K562 (cell line): Measurements from ENCODE around the gene CYB5B. TPM values are rescaled to one million over a fixed set of nuclear protein-coding genes. Genes with fewer than 3 reads are reported as not detected.

Experiments
- ATAC-seq: fragments of 200-7000 bp; cut with Tn5 transposase; 3 replicates; pipeline ENCODE4 v1.9.1; 2020; ENCODE audit warnings: moderate library complexity
- BruUV-seq: library from RNA; stranded (reverse); fragments of 400-500 nt; replicated peaks from 2 replicates; lab custom pipeline; 2021; lab: Mats Ljungman, UMichigan
- CTCF ChIA-PET: fragments of 300-600 bp; formaldehyde crosslinking; extraction: SDS; loops from one replicate; lab custom pipeline; 2021; ENCODE audit warnings: low intra/inter-chr PET ratio; lab: Yijun Ruan, JAX
- POLR2A ChIA-PET: fragments of 300-600, 350-650 bp; sonication (Branson Sonifier 250); formaldehyde crosslinking; extraction: SDS; loops from one replicate; lab custom pipeline; 2021; ENCODE audit warnings: antibody characterized with exemption, inconsistent platforms; lab: Yijun Ruan, JAX
- DNase-seq, 4 experiments: peaks; one replicate each; pipeline versions ENCODE4 v3.0.0 to v3.0.0-alpha.2; 2011 to 2018; ENCODE audit warnings: low spot score in 3 of 4, mixed read lengths in 3 of 4; ENCODE audit errors: extremely low read depth in 1 of 4
- FAIRE-seq: peaks from 2 replicates; lab custom pipeline; 2011; peaks lifted over from hg19 to GRCh38; lab: Jason Lieb, UNC
- H2AFZ ChIP-seq: 2 replicates; pipeline ENCODE4 v1.6.0; 2011; ENCODE audit warnings: low read depth, low read length, control low read depth, inconsistent platforms
- H3K27ac ChIP-seq: fragments of 200-600 bp; 3 replicates; pipeline ENCODE4 v1.8.0; 2011; ENCODE audit warnings: low read depth, mild to moderate bottlenecking, control low read depth, inconsistent platforms, low read length, moderate library complexity, mixed read lengths; ENCODE audit errors: extremely low read depth
- H3K27me3 ChIP-seq, 2 experiments: fragments of 300-600 bp in 1 of 2; 2 replicates in 1 of 2; 3 replicates in 1 of 2; pipeline versions ENCODE4 v1.6.0 to v1.8.0; 2011; ENCODE audit warnings: inconsistent platforms in 2 of 2, low read length in 2 of 2, mild to moderate bottlenecking in 1 of 2, mixed read lengths in 1 of 2, moderate library complexity in 1 of 2; ENCODE audit not compliant: control insufficient read depth in 2 of 2, insufficient read depth in 2 of 2
- H3K36me3 ChIP-seq: fragments of 300-600 bp; 3 replicates; pipeline ENCODE4 v1.8.0; 2011; ENCODE audit warnings: mild to moderate bottlenecking, low read length, inconsistent platforms; ENCODE audit not compliant: control insufficient read depth, insufficient read depth
- H3K4me1 ChIP-seq, 2 experiments: fragments of 200-600 bp in 1 of 2; replicated peaks in 1 of 2; 2 replicates in 1 of 2; 3 replicates in 1 of 2; pipeline versions ENCODE4 v1.5.1 to v1.8.0; 2011; ENCODE audit warnings: inconsistent platforms in 2 of 2, low read length in 2 of 2, mild to moderate bottlenecking in 1 of 2, mixed read lengths in 1 of 2, moderate library complexity in 1 of 2; ENCODE audit not compliant: control insufficient read depth in 2 of 2, insufficient read depth in 2 of 2
- H3K4me2 ChIP-seq: 2 replicates; pipeline ENCODE4 v1.6.1; 2011; ENCODE audit warnings: low read length, control low read depth, inconsistent platforms, mixed read lengths; ENCODE audit not compliant: insufficient read depth
- H3K4me3 ChIP-seq: fragments of 200-600 bp; sonication (generic), shearing (Covaris generic); 2 replicates; pipeline ENCODE4 v1.5.1; 2016; ENCODE audit warnings: control low read depth, inconsistent platforms
- H3K79me2 ChIP-seq: fragments of 200-600 bp; 3 replicates; pipeline ENCODE4 v1.8.0; 2011; ENCODE audit warnings: low read length, inconsistent platforms; ENCODE audit not compliant: control insufficient read depth, insufficient read depth
- H3K9ac ChIP-seq, 2 experiments: 2 replicates each; pipeline versions ENCODE4 v1.6.0 to v1.6.1; 2011; ENCODE audit warnings: low read depth in 2 of 2, low read length in 2 of 2, control low read depth in 1 of 2, inconsistent platforms in 1 of 2, mild to moderate bottlenecking in 1 of 2, mixed read lengths in 1 of 2; ENCODE audit not compliant: insufficient read depth in 1 of 2
- H3K9me1 ChIP-seq: one replicate; pipeline ENCODE4 v1.6.0; 2011; ENCODE audit warnings: inconsistent platforms, mild to moderate bottlenecking, low read length, moderate library complexity; ENCODE audit not compliant: control insufficient read depth, insufficient read depth
- H3K9me3 ChIP-seq: replicated peaks from 2 replicates; pipeline ENCODE4 v1.5.1; 2011; ENCODE audit warnings: low read depth, low read length, inconsistent platforms; ENCODE audit not compliant: control insufficient read depth, insufficient read depth
- H4K20me1 ChIP-seq: replicated peaks from 2 replicates; pipeline ENCODE4 v1.6.1; 2011; ENCODE audit warnings: low read length, inconsistent platforms, mixed read lengths; ENCODE audit not compliant: control insufficient read depth, insufficient read depth
- CHD4 ChIP-seq: fragments of 200-600 bp; sonication (generic); IDR thresholded peaks from 3 replicates; pipeline ENCODE4 v1.6.1; 2012; ENCODE audit warnings: low read depth, mild to moderate bottlenecking, mixed read lengths, low read length, inconsistent platforms; ENCODE audit not compliant: insufficient read depth, insufficient replicate concordance, poor library complexity, severe bottlenecking
- CTCF ChIP-seq, 3 experiments: IDR thresholded peaks in 2 of 3; conservative IDR thresholded peaks in 1 of 3; 2 replicates each; pipeline ENCODE4 v1.5.1; 2011 to 2012; ENCODE audit warnings: low read length in 3 of 3, mild to moderate bottlenecking in 3 of 3, control low read depth in 2 of 3, improper control_type of control experiment in 1 of 3, inconsistent platforms in 1 of 3, low read depth in 1 of 3, mixed read lengths in 1 of 3, moderate library complexity in 1 of 3; ENCODE audit not compliant: insufficient read depth in 2 of 3
- FOXP1 ChIP-seq: sonication (generic); formaldehyde crosslinking; IDR thresholded peaks from 2 replicates; pipeline ENCODE4 v1.8.0; 2022; ENCODE audit warnings: mild to moderate bottlenecking, missing genetic modification reagents
- MTA1 ChIP-seq: fragments of 450-650 bp; IDR thresholded peaks from 2 replicates; pipeline ENCODE4 v1.6.1; 2017; ENCODE audit warnings: borderline replicate concordance
- PHF8 ChIP-seq: fragments of 200-600 bp; sonication (generic); IDR thresholded peaks from 2 replicates; pipeline ENCODE4 v1.6.1; 2012; ENCODE audit warnings: mixed run types, mild to moderate bottlenecking, inconsistent platforms, low read length, moderate library complexity, borderline replicate concordance
- WGBS: fragments of 100-300 bp; shearing (Covaris generic); methylation state at CpG from one replicate; pipeline ENCODE4 v1.1.6; 2016; ENCODE audit warnings: low coverage, mixed read lengths; ENCODE audit not compliant: insufficient coverage; ENCODE audit errors: missing lambda C conversion rate; 5-methylcytosine and 5-hydroxymethylcytosine counted together
- in situ Hi-C: fragments of 300-500 bp; cut with MboI; formaldehyde crosslinking; loops from 4 replicates; pipeline ENCODE4 v1.15.0; 2018; ENCODE audit warnings: inconsistent platforms, mixed read lengths
- intact Hi-C: fragments of 100-400 bp; cut with micrococcal nuclease; formaldehyde crosslinking; loops from 2 replicates; pipeline ENCODE4 v1.14.2; 2022
- polyA plus RNA-seq, 8 experiments: library from polyadenylated mRNA; depleted of rRNA in 4 of 8; stranded (reverse) in 5 of 8; unstranded in 3 of 8; fragments of >200 nt; fragmentation: Nextera tagmentation in 2 of 8; fragmentation: Illumina TruSeq in 1 of 8; extraction: Ambion mirVana in 2 of 8; extraction: Trizol in 1 of 8; gene quantifications; 2 replicates each; pipeline versions ENCODE4 v1.2.1 to v1.2.3, GENCODE V29; 2011 to 2014; ENCODE audit warnings: inconsistent platforms in 1 of 8, missing spikeins in 1 of 8
- total RNA-seq, 7 experiments: library from RNA; depleted of rRNA in 6 of 7; stranded (reverse); fragments of >200 nt in 6 of 7; fragmentation: Illumina TruSeq in 2 of 7; extraction: Trizol in 2 of 7; gene quantifications; 2 replicates each; pipeline versions ENCODE4 v1.2.1 to v1.2.3, GENCODE V29; 2011 to 2021; ENCODE audit warnings: low replicate concordance in 1 of 7

Gene CYB5B
- total and polyA plus RNA-seq, 9 of the 15 experiments (the other 6 are each of a cell fraction or from before 2014, with no cell fraction given): 29.9 to 274 (median 136) TPM

- TF ChIP-seq CHD4 (no peak), FOXP1 (no peak), CTCF (IDR thresholded peaks at IDR 0.05 in 2 of 3, conservative IDR thresholded peaks at IDR 0.05 in 1 of 3; ENCODE audit: insufficient read depth in 2 of 3, low read depth in 1 of 3, low read length in 3 of 3) (no peak), PHF8 (no peak), MTA1 (no peak)
- H3K4me2 ChIP-seq: no peak overlapping the region
- peaks cover 9% of the 10 kb centered on the region; the same call in 2 of the 3 replicates for H3K36me3 ChIP-seq
- ATAC-seq (no peak), DNase-seq (no peak), FAIRE-seq (no peak)
- intact Hi-C loops: no loop called here
- no peak overlapping the region for H2AFZ ChIP-seq
- H3K4me3 ChIP-seq: no peak overlapping the region
- H3K79me2 ChIP-seq: peaks cover 70% of the 10 kb centered on the region
- no peak overlapping the region for H3K27ac ChIP-seq
- 60% methylated on average over 1 of the region's 1 CpG for WGBS
- ChIA-PET POLR2A (no interaction called here), CTCF (no interaction called here)
- no peaks in the 10 kb centered on the region for H4K20me1 ChIP-seq
- peaks cover 4 to 11% of the 10 kb centered on the region in 2 experiments; a peak in 3 of 5 replicates for H3K4me1 ChIP-seq
- no peaks in the 10 kb centered on the region for H3K9me3 ChIP-seq
- in situ Hi-C loops: no loop called here
- H3K9ac ChIP-seq: no peak overlapping the region
- no peaks in the 10 kb centered on the region for H3K9me1 ChIP-seq
- no peaks in the 10 kb centered on the region for H3K27me3 ChIP-seq
- no TSS peak for BruUV-seq
These were observed 15.8 kb downstream of the CYB5B start for GRCh38 chr16:69440250-69440649.
